ENCODE measurements around the gene PAPPA2.

DNA sequence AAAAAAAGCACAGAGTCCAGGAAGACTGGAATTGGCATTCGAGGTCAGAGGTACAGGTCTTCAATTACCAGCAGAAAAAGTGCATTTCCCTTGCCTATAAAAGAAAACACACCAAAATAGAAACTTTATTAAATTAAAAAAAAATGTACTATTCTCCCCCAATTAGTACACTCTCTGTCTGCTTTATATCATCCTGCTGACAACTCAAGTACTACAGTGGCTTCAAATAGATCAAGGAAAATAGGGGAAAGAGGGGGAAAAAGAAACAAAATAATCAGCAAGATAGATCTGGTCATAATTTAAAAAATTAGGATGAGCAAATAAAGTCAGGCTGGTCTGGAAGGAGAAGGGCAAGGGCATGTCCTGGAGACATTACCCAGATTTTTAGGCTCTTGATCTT is 315.1 kb downstream of the PAPPA2 start:
- TF ChIP-seq, protein P1, sequence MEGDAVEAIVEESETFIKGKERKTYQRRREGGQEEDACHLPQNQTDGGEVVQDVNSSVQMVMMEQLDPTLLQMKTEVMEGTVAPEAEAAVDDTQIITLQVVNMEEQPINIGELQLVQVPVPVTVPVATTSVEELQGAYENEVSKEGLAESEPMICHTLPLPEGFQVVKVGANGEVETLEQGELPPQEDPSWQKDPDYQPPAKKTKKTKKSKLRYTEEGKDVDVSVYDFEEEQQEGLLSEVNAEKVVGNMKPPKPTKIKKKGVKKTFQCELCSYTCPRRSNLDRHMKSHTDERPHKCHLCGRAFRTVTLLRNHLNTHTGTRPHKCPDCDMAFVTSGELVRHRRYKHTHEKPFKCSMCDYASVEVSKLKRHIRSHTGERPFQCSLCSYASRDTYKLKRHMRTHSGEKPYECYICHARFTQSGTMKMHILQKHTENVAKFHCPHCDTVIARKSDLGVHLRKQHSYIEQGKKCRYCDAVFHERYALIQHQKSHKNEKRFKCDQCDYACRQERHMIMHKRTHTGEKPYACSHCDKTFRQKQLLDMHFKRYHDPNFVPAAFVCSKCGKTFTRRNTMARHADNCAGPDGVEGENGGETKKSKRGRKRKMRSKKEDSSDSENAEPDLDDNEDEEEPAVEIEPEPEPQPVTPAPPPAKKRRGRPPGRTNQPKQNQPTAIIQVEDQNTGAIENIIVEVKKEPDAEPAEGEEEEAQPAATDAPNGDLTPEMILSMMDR (IDR thresholded peaks at IDR 0.05): no peak
- no peak for TF ChIP-seq POLR2A (IDR thresholded peaks at IDR 0.05)
